HepG2 (cell line): ENCODE measurements around the gene TFB1M. TPM values are rescaled to one million over a fixed set of nuclear protein-coding genes. Genes with fewer than 3 reads are reported as not detected.

Experiments
- ATAC-seq: fragments of 200-7000 bp; cut with Tn5 transposase; 3 replicates; pipeline ENCODE4 v1.9.1; 2020; ENCODE audit warnings: mild to moderate bottlenecking, moderate library complexity
- BruUV-seq: library from RNA; stranded (reverse); fragments of 400-500 nt; replicated peaks from 2 replicates; lab custom pipeline; 2021; lab: Mats Ljungman, UMichigan
- CTCF ChIA-PET: fragments of 300-600 bp; formaldehyde crosslinking; extraction: SDS; loops from one replicate; lab custom pipeline; 2021; ENCODE audit warnings: low total read pairs, inconsistent platforms, low intra/inter-chr PET ratio; lab: Yijun Ruan, JAX
- POLR2A ChIA-PET: fragments of 350-600 bp; sonication (Branson Sonifier 250); formaldehyde crosslinking; loops from one replicate; lab custom pipeline; 2020; ENCODE audit warnings: antibody characterized with exemption, inconsistent platforms; lab: Yijun Ruan, JAX
- DNase-seq: peaks from one replicate; pipeline ENCODE4 v3.0.0-alpha.2; 2015; ENCODE audit warnings: low spot score
- FAIRE-seq: peaks from 3 replicates; lab custom pipeline; 2011; peaks lifted over from hg19 to GRCh38; lab: Jason Lieb, UNC
- H2AFZ ChIP-seq: one replicate; pipeline ENCODE4 v1.6.1; 2011; ENCODE audit warnings: low read length, inconsistent platforms
- H3K27ac ChIP-seq: fragments of 300-600 bp; 3 replicates; pipeline ENCODE4 v1.8.0; 2011; ENCODE audit warnings: mixed run types, mild to moderate bottlenecking, mixed read lengths, low read length, inconsistent platforms; ENCODE audit not compliant: insufficient read depth; ENCODE audit errors: extremely low read length
- H3K27me3 ChIP-seq, 2 experiments: fragments of 200-600 bp in 1 of 2; 2 replicates in 1 of 2; 3 replicates in 1 of 2; pipeline versions ENCODE4 v1.6.0 to v1.8.0; 2011; ENCODE audit warnings: low read length in 2 of 2, mild to moderate bottlenecking in 2 of 2, moderate library complexity in 2 of 2, inconsistent platforms in 1 of 2; ENCODE audit not compliant: insufficient read depth in 2 of 2, control insufficient read depth in 1 of 2
- H3K36me3 ChIP-seq, 2 experiments: fragments of 200-600 bp in 1 of 2; replicated peaks in 1 of 2; 2 replicates in 1 of 2; 3 replicates in 1 of 2; pipeline versions ENCODE4 v1.5.1 to v1.8.0; 2011; ENCODE audit warnings: low read length in 2 of 2, inconsistent platforms in 1 of 2; ENCODE audit not compliant: insufficient read depth in 2 of 2, control insufficient read depth in 1 of 2
- H3K4me1 ChIP-seq: 2 replicates; pipeline ENCODE4 v1.5.1; 2012; ENCODE audit warnings: low read length, inconsistent platforms; ENCODE audit not compliant: insufficient read depth
- H3K4me2 ChIP-seq: 2 replicates; pipeline ENCODE4 v1.6.0; 2011; ENCODE audit warnings: low read depth, low read length, inconsistent platforms
- H3K4me3 ChIP-seq, 3 experiments: fragments of 200-600 bp in 1 of 3; sonication (generic), shearing (Covaris generic) in 1 of 3; replicated peaks in 1 of 3; 2 replicates each; pipeline ENCODE4 v1.5.1; 2011 to 2016; ENCODE audit warnings: low read length in 3 of 3, inconsistent platforms in 2 of 3, low read depth in 2 of 3, mild to moderate bottlenecking in 2 of 3, control low read depth in 1 of 3, mixed read lengths in 1 of 3; ENCODE audit not compliant: insufficient read depth in 1 of 3
- H3K79me2 ChIP-seq: one replicate; pipeline ENCODE4 v1.6.1; 2011; ENCODE audit warnings: low read length, inconsistent platforms; ENCODE audit not compliant: insufficient read depth
- H3K9ac ChIP-seq: 2 replicates; pipeline ENCODE4 v1.6.0; 2011; ENCODE audit warnings: mild to moderate bottlenecking, low read depth, low read length, inconsistent platforms; ENCODE audit not compliant: insufficient read depth
- H3K9me3 ChIP-seq: 2 replicates; pipeline ENCODE4 v1.5.1; 2012; ENCODE audit warnings: mild to moderate bottlenecking, low read length
- H4K20me1 ChIP-seq: 2 replicates; pipeline ENCODE4 v1.6.0; 2011; ENCODE audit warnings: inconsistent platforms, mild to moderate bottlenecking, low read length, moderate library complexity; ENCODE audit not compliant: insufficient read depth
- ARHGAP35 ChIP-seq: sonication (generic); formaldehyde crosslinking; IDR thresholded peaks from 2 replicates; pipeline ENCODE4 v1.9.0; 2022; ENCODE audit warnings: mild to moderate bottlenecking, inconsistent platforms, moderate library complexity, missing genetic modification reagents, borderline replicate concordance
- CENPT ChIP-seq: sonication (generic); formaldehyde crosslinking; IDR thresholded peaks from 2 replicates; pipeline ENCODE4 v1.8.0; 2022; ENCODE audit warnings: low read depth, mild to moderate bottlenecking, moderate library complexity, missing genetic modification reagents
- FOXO1 ChIP-seq: sonication (generic); formaldehyde crosslinking; IDR thresholded peaks from 2 replicates; pipeline ENCODE4 v1.4.0; 2020; ENCODE audit warnings: missing genetic modification reagents
- KLF11 ChIP-seq: IDR thresholded peaks from 2 replicates; pipeline ENCODE4 v1.6.1; 2016; ENCODE audit warnings: missing compliant biosample characterization
- KMT2B ChIP-seq: IDR thresholded peaks from 2 replicates; pipeline ENCODE4 v1.6.1; 2016; ENCODE audit warnings: missing genetic modification reagents, missing compliant biosample characterization
- MAFG ChIP-seq: sonication (generic); formaldehyde crosslinking; IDR thresholded peaks from 2 replicates; pipeline ENCODE4 v1.5.1; 2020; ENCODE audit warnings: mild to moderate bottlenecking, missing genetic modification reagents
- PRMT3 ChIP-seq: sonication (generic); formaldehyde crosslinking; IDR thresholded peaks from 2 replicates; pipeline ENCODE4 v1.8.1; 2022; ENCODE audit warnings: low read depth, mild to moderate bottlenecking, moderate library complexity, missing genetic modification reagents, borderline replicate concordance
- REXO4 ChIP-seq: sonication (generic); formaldehyde crosslinking; IDR thresholded peaks from 2 replicates; pipeline ENCODE4 v1.8.0; 2022; ENCODE audit warnings: missing genetic modification reagents, mild to moderate bottlenecking, borderline replicate concordance
- ZNF678 ChIP-seq: sonication (generic); formaldehyde crosslinking; IDR thresholded peaks from 2 replicates; pipeline ENCODE4 v1.4.0; 2020; ENCODE audit warnings: mild to moderate bottlenecking, missing genetic modification reagents
- ZNF776 ChIP-seq: sonication (generic); formaldehyde crosslinking; IDR thresholded peaks from 2 replicates; pipeline ENCODE4 v1.4.0; 2020; ENCODE audit warnings: mild to moderate bottlenecking, missing genetic modification reagents
- ZNF83 ChIP-seq: sonication (generic); formaldehyde crosslinking; IDR thresholded peaks from 2 replicates; pipeline ENCODE4 v1.4.0; 2020; ENCODE audit warnings: missing genetic modification reagents, mild to moderate bottlenecking, borderline replicate concordance
- WGBS: methylation state at CpG from one replicate; pipeline ENCODE4 v1.1.6; 2017; ENCODE audit warnings: low lambda C conversion rate; 5-methylcytosine and 5-hydroxymethylcytosine counted together
- in situ Hi-C: cut with HindIII; loops from 2 replicates; pipeline ENCODE4 v1.10.0; 2017; ENCODE audit warnings: low pct_unique_long_range_greater_than_20kb; ENCODE audit not compliant: extremely low pct_ligation_motif_present
- intact Hi-C: fragments of 100-400 bp; cut with micrococcal nuclease; formaldehyde crosslinking; loops from one replicate; pipeline ENCODE4 v1.10.0; 2022; ENCODE audit not compliant: unreplicated experiment
- polyA plus RNA-seq, 8 experiments: library from polyadenylated mRNA; depleted of rRNA in 3 of 8; stranded (reverse) in 7 of 8; unstranded in 1 of 8; fragments of >200 nt; fragmentation: Illumina TruSeq in 4 of 8; extraction: Trizol in 4 of 8; gene quantifications; 2 replicates each; pipeline versions ENCODE4 v1.2.1 to v1.2.3, GENCODE V29; 2011 to 2016; ENCODE audit warnings: low read depth in 4 of 8, missing spikeins in 1 of 8, mixed read lengths in 1 of 8; ENCODE audit not compliant: insufficient read depth in 1 of 8
- total RNA-seq, 5 experiments: library from RNA; depleted of rRNA; stranded (reverse); fragments of >200 nt; fragmentation: Illumina TruSeq; extraction: Trizol; gene quantifications; 2 replicates each; pipeline ENCODE4 v1.2.3, GENCODE V29; 2016; ENCODE audit warnings: low read depth in 1 of 5

TFB1M gene
- total and polyA plus RNA-seq, 2 of the 13 experiments (the other 11 are each of a cell fraction or from before 2014, with no cell fraction given) = 91.4 to 122 TPM

GRCh38 chr6:155291291-155291690, 23.0 kb downstream of the TFB1M start:
- ChIA-PET CTCF (interaction anchor here (0.6 kb wide), 1 partner anchor 612 kb away, joined by 3 read pairs; no protein-coding TSS in a partner anchor), POLR2A (no interaction called here)
- Histone ChIP-seq H3K4me2 (no peak overlapping the region), H3K4me1 (no peaks in the 10 kb centered on the region), H3K9ac (no peak overlapping the region), H3K36me3 (peaks cover 27 to 81% of the 10 kb centered on the region in 2 experiments), H3K9me3 (no peaks in the 10 kb centered on the region), H3K79me2 (peaks cover 23% of the 10 kb centered on the region), H3K27ac (no peak overlapping the region), H3K27me3 (no peaks in the 10 kb centered on the region), H3K4me3 (no peak overlapping the region), H2AFZ (no peak overlapping the region), H4K20me1 (0 out of 2 replicates have a peak, but pooled peaks cover 4% of the 10 kb centered on the region)
- intact Hi-C loops (no loop called here), in situ Hi-C loops (no loop called here)
- ATAC-seq = no peak
- DNase-seq = no peak
- no peak for FAIRE-seq
- WGBS = 95% methylated on average over 3 of the region's 3 CpGs
- BruUV-seq = no TSS peak
- TF ChIP-seq ZNF776 (CRISPR knock-in tag) = no peak
- no peak for TF ChIP-seq ZNF678 (CRISPR knock-in tag)
- no peak for TF ChIP-seq MAFG
- TF ChIP-seq REXO4 (CRISPR knock-in tag) = no peak

GRCh38 chr6:155290491-155290890, 23.8 kb downstream of the TFB1M start:
- no peaks in the 10 kb centered on the region for H3K4me1 ChIP-seq
- ATAC-seq (no peak), DNase-seq (no peak), FAIRE-seq (no peak)
- no peak overlapping the region for H3K4me2 ChIP-seq
- no peak overlapping the region for H3K4me3 ChIP-seq
- CTCF ChIA-PET = no interaction called here
- H3K9me3 ChIP-seq = no peaks in the 10 kb centered on the region
- no peak overlapping the region for H3K27ac ChIP-seq
- no peaks in the 10 kb centered on the region for H3K27me3 ChIP-seq
- no TSS peak for BruUV-seq
- TF ChIP-seq PRMT3 (CRISPR knock-in tag) (no peak), KMT2B (CRISPR knock-in tag) (no peak), CENPT (CRISPR knock-in tag) (no peak), ZNF83 (CRISPR knock-in tag) (no peak), KLF11 (CRISPR knock-in tag) (no peak), FOXO1 (CRISPR knock-in tag) (no peak), ARHGAP35 (no peak)
- POLR2A ChIA-PET = no interaction called here
- peaks cover 25 to 79% of the 10 kb centered on the region in 2 experiments for H3K36me3 ChIP-seq
- intact Hi-C loops (no loop called here), in situ Hi-C loops (no loop called here)
- peaks cover 23% of the 10 kb centered on the region for H3K79me2 ChIP-seq
- no peak overlapping the region for H3K9ac ChIP-seq
- H2AFZ ChIP-seq = no peak overlapping the region
- WGBS = 99% methylated on average over 5 of the region's 5 CpGs
- H4K20me1 ChIP-seq = peaks cover 4% of the 10 kb centered on the region; the same call in 1 of the 2 replicates
